HG03159 (cell line): ENCODE measurements around the gene STK40.

ENCODE experiments used
- ATAC-seq: cut with Tn5 transposase; IDR thresholded peaks from one replicate; pipeline ENCODE4 v1.9.1; 2021; ENCODE audit warnings: mild to moderate bottlenecking, moderate library complexity; ENCODE audit not compliant: unreplicated experiment

Gene STK40

DNA sequence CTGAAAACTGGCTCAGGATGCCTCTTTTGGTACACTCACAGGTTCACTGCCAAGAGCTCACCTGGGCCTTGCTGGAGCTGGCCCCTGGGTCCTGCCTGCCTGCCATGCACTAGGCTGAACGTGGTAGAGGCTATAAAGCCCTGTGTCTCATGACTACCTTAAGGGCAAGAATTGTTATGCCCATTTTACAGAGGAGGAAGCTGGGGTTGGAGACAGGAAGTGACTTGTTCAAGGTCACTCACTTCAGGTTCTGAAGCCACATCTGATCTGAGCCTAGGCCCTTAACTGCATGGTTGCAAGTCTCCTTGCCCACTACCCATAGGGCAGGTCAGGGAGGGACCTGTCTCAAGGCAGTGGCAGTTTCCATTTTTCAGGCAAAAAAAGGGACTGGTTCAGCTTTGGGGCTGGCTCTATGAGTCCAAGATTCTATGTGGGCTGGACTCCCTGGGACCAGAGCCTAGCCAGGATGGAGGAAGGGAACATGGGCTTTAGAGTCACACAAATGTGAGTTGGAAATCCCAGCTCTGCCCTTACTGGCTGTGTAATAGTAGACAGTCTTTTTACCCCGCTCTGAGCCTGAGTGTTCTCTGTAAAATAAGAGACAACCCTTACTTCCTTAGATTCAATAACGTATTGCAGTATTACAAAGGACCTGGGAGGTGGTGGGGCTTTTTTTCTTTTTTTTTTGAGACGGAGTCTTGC is 7.8 kb downstream of the STK40 start:
- ATAC-seq = no peak

DNA sequence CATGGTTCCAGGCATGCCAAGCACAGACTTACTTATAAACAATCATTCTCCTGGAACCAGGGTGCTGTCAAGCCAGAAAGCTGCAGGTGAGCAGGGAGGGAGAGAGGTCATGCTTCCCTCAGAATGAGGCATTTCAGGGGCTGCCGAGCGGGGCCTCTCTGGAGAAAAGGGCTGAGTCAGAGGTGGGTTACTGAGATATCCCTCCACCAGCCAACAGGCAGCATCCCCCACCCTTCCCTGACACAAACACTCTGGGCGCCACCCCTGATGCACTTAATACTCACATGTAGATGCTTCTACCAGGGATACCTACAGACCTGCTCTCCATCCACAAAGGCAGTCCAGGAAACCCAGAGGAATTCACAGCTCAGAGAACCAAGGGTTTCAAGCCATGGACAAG is 13.1 kb downstream of the STK40 start:
- no peak for ATAC-seq

DNA sequence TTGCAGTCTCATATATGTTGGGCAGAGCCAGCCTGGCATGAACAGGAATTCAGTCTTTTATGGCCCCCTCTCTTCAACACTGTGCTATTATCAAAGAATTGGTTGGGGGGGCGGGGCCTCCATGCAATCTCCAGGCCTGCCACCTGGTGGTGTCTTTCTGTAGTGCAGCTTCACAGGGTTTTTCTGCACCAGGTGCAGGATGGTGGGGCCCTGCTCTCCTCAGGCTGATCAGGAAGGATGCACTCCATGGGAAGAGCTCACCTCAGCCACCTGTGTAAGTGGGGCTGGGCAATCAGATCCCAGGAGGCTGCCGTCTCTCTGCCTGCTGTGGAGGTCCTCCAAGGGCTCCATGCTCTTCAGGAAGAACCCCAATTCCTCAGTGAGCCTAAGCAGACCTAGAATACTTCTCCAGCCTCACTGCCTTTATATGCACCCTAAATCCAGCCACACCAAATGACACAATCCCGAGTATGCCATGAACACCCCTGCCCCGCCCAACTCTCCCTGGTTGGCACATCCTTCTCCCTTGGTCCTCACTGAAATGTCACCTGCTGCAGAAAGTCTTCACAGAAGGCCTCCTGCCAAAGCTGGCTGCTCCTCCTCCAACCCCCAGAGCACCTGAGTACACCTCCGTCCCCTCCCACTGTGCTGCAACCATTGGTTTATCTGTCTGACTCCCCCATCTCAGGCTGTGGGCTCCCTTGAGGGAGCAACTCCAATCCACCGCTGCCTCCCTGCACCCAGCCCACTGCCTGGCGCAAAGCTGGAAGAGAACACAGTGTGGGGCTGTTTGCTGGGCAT is 16.5 kb downstream of the STK40 start:
- ATAC-seq = no peak

DNA sequence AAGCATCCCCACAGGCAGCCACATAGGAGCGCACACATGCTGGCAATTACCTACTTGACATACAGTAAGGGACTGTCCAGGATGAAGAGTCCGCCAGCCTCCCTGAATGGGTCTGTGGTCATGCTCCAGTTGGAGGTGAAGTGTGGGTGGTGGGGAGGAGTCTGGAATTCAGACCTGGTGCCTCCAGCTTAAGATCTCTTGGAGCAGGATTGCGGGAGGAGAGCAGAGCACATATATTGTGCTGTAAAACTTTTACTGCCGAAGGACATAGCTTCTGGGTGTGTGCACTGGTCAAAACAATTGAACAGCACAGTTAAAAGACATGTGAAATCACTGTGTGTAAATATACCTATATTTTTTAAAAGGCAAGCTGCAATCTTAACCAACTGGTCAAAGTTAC is 17.9 kb downstream of the STK40 start:
- no peak for ATAC-seq

DNA sequence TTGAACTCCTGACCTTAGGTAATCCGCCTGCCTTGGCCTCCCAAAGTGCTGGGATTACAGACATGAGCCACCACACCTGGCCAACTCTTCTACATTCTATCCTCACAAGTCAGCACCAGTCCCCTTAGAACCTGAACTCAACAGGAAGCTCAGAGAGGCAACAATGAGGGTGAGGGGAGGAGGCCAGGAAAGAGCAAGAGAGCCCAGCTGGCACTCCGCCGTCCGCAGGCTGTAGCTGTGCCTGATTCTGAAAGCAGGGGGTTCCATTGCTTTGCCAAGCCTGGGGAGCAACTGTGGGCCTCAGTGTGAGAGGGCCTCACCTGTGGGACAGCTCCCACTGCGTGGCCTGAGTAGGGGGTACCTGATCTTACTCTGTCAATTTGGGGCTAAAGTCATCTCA is 18.7 kb downstream of the STK40 start:
- no peak for ATAC-seq

DNA sequence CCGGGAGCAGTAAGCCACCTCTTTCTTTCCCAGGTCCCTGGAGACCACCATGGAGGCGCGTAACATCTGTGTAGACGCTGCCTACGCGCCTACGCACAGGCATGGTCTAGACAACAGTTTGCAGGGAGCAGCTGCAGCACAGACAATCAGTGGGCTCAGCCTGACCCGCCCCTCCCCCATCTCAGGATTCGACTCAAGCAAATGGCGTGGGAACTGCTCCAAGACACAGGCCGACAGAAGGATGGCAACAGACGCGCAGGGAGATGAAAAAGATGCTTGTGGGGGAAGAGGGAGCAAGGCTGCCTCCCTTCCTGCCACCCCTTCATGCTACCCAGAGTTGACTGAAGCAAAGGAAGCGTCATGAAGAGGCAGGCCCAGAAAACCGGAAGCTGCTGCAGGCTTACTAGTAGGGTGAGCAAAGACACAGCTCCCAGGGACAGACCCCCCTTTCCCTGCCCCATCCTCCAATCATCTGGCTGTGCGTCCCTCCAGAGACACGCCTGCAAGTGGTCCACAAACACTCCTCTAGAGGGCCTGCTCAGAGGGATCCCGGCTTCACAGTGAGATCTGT is 19.5 kb downstream of the STK40 start:
- no peak for ATAC-seq

DNA sequence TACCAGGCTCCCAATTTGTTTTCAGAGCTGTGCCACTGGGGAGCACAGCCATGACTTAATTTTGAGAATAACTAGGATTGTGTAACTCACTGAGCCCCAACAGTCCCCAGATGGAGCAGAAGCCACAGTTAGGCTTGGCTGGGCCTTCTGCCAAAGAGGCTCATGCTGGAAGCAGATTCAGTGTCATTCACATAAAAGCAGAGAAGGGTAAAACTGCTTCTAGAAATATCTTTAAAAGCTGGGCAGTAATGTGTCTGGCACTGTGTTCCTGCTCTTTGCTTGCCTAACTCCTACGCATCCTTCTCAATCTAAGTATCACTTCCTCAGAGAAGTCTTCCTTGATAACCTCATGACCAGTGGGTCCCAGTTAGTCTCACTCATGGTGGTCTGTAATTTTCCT is 20.3 kb downstream of the STK40 start:
- ATAC-seq = no peak

DNA sequence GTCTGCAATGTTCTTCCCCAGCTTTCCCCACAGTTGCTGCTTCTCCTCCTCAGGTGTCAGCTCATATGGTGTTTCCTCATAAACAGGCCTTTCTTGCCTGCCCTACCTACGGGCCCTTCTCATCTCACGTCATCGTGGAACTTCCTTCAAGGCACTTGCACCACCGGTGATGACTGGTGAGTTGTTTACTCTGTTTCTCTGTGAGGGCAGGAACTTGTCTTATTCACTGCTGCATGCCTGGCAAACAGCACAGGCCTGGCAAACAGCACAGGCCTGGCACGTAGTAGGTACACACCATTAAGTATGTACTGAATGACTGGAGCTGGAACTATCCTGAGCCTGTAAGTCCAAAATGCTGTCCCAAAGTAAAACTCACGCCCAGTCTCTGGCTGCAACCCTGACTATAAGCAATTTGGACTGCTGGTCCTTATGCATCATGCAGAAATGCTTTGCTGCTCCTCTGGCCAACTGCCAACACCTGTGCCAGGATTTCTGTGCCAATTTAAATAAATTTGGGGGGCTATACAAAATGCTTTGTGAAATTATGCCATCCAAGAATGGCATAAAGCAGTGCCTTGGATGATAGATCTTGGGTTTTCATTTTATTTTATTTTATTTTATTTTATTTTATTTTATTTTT is 25.7 kb downstream of the STK40 start:
- ATAC-seq = no peak

DNA sequence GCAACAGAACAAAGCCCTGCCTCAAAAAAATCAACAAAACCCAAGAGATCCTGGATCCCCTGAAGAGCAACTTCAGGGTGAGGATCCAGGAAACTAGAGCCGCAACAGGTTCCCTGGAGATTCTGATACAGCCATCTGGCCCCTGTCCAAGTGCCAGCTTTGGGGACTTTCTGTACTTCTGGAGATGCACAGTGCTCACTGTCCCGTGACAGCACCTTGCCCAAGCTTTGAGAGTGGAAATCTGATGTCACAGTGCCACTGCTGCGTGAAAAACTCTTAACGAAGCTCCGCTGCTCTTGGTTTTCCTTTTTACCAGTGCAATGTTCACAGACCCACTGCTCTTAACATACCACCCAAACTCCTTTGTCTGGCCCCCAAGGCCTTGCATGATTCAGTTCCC is 26.3 kb downstream of the STK40 start:
- no peak for ATAC-seq

DNA sequence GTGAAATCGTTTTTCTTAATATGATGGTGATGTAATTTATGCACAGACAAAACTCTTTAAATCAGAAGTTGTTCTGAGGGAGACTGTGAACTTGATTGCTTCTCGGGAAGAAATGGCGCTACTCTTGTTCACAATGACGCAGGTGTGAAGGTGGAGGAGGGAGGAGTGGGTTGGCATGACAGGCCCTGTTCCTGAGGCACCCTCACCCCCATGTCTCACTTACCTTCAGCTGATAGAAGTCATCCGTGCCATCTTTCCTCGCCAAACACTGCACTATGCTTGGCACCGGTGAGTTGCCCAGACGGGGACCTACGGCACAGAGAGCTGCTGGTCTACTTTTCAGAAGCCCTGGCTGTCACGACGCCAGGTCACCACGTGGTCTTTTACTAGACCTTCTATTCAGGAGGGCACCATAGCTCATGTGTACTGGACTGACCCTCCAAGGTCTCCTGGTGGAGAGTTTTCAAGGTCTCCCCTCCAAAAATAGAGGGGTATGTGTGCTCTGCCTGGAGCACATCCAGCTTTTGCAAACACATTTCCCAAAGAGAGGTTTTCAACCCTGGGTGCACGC is 27.1 kb downstream of the STK40 start:
- ATAC-seq = no peak

DNA sequence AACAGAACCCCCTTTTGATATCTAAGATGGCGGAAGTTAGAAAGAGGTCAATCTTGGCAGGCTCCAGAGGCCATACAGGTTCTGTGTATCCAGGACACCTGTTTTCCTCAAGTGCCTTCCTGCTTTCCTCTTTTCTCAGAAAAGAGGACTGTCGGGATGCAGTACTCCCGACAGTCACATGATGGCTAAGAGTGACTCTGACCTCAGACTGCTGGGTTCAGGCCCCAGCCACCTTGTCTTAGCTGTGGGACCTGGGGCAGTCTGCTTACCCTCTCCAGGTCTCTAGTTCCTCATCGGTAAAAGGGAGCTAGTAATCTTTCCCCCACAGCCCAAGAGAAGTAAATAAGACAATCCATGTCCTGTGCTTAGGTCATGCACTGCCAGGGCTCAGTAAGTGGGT is 29.9 kb downstream of the STK40 start:
- no peak for ATAC-seq

DNA sequence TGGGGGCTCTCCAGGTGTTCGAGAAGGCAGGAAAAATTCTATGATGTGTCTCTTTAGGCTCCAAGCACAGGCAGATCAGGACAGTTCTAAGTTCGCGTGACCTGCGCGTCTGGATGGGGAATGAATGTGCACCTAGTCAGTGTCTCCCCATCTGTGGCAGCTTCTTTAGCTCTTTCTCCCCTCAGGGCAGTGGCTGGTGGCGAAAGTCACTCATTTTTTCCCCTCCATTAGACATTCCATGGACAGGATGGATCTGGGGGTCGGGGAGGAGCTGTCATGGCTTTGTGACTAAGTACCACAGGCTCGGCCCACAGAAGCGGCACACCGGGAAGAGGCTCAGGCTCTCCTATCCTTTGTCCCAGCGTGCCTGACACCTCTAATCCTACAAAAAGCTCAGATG is 31.2 kb downstream of the STK40 start:
- ATAC-seq = no peak

DNA sequence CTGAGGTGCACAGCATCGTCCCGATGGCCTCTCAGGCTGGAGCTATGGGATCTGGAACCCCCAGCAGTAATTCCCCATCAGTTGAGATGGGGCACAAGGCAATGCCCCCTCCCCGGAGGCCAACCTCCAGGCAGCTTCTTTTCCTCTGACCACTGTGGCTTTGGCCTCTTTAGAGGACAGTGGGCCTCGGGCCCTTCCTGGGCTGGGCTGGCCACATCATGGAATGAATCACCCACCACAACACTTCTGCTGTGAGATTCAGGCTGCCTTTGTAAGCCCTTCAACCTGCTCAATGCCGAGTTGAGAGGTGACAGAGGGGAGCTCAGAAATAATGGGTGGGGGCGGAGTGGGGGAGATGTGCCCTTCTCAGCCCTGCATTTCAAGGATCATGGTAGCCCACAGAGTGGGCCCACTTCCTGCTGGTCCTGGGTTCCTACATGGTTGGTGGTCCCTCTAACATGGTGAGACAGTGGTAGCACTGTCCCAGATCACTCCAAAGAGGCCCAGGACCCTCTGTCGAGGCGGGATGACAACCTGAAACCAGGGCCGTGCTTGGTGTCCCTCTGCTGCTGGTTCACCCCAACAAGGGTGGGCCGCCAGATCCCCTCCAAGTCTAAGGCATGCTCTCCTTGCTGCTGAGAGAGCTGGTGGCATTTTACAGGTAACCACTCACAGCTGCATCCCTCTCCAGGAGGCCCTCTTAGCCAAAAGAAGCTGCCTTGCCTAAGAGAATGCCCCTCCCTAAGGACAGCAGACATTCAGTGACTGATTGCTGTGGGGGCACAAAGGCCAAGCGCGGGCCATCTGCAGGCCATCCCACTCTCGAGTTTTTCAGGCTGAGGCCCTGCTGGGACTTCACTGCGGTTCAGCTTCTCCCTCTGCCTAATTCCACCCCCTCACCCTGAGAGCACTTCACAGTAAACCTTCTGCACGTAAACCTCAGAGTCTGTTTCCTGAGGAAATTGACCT is 32.5 kb downstream of the STK40 start:
- no peak for ATAC-seq

DNA sequence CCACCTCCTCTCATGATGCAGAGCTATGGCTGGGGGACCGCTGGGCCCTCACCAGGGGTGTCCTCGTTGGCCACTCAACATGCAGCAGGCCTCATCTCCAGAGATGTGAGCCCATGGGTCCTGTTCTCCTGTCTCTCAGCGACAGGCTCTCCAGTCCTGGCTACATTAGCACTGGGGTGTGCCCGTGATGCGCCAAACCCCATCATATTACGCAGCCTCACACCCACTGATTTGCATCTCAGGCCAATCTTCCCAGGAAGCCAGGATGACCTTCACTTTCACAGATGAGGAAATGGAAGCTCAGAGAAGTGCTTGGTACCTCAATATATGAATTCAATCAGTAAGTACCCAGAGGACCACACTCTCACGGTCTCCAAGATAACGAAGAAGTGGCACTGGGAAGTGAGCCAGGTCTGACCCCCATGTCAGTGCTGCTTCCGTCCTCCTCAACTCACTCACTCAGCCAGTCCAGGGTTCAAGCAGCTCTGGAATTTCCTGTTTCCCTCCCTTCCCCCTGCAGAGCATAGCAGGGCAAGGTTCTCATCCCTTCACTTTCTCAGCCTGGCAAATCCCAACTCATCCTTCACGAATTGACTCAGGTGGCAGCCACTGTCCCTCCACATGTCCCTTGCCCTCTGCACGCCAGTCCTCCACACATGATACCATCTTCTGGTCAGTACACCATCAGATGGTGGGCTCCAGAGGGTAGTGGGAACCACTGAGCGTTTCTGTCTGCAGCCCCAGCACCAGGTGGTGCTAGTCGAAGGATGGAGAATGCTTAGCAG is 33.4 kb downstream of the STK40 start:
- no peak for ATAC-seq

DNA sequence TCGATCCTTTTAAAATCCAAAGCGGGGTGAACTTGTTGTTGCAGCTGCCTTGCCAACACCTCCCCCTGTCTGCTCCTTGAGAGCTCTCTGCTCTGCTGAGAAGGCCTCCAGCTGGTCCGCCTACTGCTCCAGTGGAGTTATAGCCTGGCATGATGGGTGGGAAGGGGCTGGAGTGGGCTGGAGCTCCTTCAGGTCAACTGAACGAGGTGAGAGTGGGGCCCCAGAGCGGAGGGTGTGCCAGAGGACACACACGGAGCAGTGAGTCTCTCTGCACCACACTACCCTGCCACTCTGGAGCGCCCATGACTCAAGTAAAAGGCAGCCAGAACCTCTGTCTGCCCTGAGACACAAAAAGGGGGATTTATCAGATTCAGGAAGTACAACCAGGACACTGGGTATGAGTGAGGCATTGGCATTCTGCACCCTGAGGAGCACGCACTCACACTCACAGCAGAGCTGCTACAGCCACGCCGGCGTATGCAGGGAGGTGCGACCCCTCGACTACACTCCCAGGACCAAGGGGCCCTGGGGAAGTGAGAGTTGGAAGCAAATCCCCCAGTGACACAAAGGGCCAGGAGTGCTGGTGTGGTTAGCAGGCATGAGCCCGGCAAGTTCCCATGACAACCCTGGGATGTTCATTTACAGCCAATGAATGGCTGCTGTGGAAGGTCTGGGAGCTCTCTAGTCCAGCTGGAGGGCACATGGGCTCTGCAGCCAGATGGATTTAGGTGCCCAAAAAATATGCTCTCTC is 34.3 kb downstream of the STK40 start:
- no peak for ATAC-seq

DNA sequence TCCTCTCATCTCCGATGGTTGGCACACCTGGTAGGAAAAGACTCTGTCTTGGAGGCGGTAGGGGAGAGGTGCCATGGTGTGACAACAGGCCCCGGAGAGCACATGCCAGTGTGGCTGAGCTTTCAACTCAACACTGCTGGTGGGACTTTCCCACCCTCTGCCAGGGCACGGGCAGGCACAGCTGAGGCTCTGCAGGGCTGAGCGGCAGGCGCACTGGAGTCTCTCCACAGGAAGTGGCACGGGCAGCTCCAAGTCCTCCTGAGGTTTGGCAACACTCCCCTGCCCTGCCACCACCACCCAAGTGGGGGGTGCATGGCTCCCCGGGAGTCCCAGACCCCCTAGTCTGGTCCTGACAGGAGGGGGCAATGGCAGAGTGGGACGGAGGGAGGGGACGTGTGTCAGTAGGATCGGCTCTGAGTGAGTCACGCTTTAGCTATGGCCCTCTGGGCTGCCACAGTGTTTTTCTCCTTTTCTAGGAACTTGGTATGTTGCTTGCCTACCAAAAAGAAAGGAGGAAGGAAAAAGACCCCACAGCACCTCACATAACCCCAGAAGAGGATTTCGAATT is 35.0 kb downstream of the STK40 start:
- ATAC-seq = no peak

DNA sequence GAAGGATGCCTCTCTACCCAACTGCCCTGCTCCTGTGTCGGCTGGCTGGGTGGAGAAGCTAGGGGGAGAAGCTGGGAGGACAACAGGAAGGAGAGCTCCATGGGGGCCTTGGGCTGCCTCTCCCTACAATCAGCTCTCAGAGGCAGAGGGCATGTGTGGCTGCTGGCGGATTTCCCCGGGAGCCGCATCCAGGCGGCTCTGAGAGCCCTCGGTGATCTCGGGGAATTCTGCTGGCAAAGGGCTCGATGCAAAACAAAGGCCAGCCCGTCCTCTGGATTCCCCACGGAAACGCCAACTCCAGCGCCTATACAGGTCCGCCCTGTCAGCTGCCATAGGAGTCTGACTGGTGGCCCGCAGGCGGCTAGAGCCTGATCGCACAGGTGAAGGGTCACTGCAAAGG is 35.9 kb downstream of the STK40 start:
- ATAC-seq = no peak

DNA sequence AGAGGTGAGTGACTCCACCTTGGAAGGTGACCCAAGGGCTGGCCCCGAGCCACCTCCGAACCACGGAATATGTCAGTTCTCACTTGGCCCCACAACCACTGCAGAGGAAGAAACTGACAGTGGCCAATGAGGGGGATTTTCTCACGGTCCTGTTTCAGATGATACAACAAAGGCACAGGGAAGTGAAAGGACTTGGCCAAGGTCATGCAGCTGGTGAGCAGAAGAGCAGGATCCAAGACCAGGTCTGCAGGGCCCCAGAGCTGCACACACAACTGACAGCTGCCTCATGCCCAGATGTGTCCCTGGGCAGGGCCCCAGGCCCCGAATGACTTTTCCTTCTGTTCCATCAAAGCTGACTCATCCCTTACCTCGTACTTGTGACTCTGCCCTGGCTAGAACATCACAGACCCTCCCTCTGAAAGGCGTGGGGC is 36.5 kb downstream of the STK40 start:
- ATAC-seq = peak; percentile 73
